GM18873 (cell line): ENCODE results near the gene PIK3CG.
A peak's percentile ranks its signal among the peaks of the same experiment; 100 is the strongest.

ENCODE experiments used
- ATAC-seq: cut with Tn5 transposase; IDR thresholded peaks from one replicate; pipeline ENCODE4 v1.9.1; 2021; ENCODE audit warnings: mild to moderate bottlenecking, moderate library complexity, moderate number of reproducible peaks; ENCODE audit not compliant: unreplicated experiment, low FRiP score

Gene PIK3CG

GRCh38 chr7:106855540-106856132, 9.4 kb upstream of the PIK3CG start:
- no peak for ATAC-seq

DNA sequence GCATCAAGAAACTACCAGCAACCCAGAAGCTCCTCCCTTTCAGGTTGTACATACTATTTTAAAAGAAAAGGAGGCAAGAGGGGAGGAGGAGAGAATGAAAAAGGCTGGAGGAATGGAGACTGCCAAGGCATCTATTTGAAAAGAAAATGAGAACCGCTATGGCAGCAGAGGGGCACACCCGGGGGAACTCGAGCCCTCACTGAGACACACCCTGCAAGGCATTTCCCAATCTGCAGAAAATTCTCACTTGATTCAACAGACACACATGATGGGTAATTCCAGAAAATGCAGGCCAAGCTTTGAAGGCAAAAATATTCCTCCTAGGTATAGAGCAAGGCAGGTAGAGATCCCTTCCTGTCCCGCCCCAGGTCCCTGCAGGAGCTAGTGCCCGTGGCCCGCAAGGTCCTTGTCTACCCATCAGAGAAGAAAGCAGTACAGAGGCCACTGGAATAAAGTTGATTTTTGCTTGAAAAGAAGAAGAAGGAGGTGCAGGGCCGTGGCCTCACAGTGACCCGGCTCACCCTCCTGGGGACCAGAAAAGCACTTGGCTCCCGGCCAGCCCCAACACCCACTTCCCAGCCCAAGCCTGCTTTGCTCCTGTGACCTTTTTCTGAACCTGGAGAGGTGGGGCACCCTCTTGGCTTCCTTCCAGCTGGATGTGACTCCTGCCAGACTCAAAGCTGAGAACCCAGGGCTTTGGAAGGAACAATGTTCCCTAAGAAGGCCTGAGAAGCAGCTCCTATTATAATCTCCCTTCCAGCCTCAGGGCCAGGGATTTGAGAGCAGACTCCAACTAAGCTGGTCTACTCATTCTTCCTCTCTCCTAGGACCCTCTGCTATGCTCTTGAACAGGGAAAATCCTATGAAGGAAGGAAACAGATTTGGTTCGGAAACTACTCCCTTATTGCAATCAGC, 6.2 kb upstream of the PIK3CG start:
- no peak for ATAC-seq

DNA sequence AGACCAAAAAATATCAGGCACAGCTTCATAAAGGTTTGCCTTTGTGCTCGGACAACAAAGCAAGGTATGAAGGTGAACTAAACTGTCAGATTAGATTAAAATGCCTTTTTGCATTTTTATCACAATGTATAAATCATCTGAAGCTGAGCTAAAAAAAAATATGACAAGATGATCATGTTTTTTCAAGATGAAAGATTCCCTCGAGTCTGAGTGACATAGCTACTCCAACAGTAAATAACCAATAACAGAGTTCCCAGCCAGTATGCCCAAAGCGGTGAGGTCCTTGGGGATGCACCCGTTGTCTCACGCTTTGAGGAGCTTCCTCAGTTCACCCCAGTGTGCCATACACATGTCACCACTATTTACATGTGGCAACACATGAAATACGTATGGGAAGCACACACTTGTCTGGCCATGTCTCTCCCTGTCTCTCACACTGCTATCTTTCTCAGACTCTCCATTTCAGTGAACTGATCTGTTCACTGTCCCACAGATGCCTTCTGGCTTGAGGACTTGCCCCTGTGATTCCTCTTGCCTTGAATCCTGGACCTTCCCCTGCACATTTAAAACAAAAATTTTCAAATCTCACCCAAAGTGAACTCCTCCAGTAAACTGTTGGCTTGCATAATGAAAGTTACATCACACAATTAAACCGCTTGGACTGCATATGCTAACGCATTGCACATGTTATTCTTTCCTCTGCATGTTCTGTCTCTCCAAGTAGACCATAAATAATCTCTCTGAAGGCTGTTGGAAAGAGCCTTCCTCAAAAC, 2.6 kb upstream of the PIK3CG start:
- ATAC-seq: no peak

- ATAC-seq: no peak
These were observed 1.6 kb upstream of the PIK3CG start for GRCh38 chr7:106863274-106863997.

GRCh38 chr7:106864298-106865081, 592 bp upstream of the PIK3CG start:
- peak; percentile 24 for ATAC-seq

DNA sequence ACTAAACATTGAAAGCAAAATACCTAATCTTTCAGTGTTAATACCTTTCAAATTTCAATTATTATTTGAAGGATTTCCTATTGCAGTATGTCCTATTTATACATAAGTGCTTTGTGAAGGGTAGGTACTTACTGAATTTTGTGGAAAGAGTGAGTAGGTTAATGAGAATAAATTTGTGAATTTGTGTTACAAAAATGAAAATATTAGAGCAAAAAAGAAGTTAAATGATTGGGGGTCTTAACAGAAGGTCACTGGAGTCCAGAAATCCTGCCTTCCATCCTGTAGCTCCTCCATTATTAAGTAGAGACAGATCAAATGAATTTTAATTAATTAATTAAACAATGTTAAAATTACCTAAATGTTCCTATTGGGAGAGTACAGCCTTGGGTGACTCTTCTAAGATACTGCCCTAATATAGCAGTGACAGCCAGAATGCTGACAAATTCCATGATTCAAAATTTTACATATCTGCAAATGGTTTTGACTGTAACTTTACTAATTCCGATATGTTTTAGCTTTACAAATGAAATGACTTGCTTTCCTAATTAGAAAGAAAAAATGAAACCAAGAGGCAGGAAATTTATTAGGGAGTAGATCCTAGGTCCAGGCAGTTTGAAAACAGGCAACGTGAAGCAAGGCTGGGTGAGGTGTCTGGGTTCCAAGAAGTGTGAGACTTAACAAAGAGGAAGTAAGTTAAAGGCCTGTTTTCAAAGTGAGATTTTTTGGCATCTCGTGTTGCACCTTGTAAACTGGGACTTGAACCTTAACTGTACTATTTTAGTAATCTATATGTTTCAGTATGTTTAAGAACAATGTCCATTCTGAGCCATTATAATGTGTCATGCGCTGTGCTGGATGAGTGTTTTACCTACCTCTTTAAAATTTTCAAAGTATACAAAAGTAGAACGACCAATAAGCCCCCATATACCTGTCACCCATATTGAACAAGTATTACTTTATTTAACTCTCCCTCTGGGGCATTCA, 1.5 kb downstream of the PIK3CG start:
- ATAC-seq: no peak

- ATAC-seq: no peak
These were observed 2.7 kb downstream of the PIK3CG start for GRCh38 chr7:106867641-106868351.

DNA sequence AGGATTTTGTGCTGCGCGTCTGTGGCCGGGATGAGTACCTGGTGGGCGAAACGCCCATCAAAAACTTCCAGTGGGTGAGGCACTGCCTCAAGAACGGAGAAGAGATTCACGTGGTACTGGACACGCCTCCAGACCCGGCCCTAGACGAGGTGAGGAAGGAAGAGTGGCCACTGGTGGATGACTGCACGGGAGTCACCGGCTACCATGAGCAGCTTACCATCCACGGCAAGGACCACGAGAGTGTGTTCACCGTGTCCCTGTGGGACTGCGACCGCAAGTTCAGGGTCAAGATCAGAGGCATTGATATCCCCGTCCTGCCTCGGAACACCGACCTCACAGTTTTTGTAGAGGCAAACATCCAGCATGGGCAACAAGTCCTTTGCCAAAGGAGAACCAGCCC, 3.3 kb downstream of the PIK3CG start:
- ATAC-seq: no peak

GRCh38 chr7:106869954-106870353, 4.9 kb downstream of the PIK3CG start:
- no peak for ATAC-seq

DNA sequence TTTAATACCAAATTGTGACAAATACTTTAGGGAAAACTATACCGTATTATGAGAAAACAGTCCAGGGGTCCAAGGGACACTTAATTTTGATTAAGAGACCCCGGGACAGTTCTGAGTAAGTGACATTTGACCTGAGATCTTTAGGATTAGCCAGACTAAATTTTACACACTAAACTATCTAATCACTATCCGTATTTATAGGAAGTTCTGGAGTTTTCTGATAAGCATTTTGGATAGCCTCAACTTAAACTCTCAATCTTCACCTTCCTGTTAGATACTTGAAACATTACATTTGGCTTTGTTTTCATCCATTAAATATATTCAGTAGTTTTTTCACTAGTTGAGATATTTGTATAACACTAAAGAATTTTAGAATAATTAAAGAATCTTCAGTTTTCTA, 5.4 kb downstream of the PIK3CG start:
- ATAC-seq: no peak

- peak; percentile 95 for ATAC-seq
These were observed 5.9 kb downstream of the PIK3CG start for GRCh38 chr7:106870983-106871410.

DNA sequence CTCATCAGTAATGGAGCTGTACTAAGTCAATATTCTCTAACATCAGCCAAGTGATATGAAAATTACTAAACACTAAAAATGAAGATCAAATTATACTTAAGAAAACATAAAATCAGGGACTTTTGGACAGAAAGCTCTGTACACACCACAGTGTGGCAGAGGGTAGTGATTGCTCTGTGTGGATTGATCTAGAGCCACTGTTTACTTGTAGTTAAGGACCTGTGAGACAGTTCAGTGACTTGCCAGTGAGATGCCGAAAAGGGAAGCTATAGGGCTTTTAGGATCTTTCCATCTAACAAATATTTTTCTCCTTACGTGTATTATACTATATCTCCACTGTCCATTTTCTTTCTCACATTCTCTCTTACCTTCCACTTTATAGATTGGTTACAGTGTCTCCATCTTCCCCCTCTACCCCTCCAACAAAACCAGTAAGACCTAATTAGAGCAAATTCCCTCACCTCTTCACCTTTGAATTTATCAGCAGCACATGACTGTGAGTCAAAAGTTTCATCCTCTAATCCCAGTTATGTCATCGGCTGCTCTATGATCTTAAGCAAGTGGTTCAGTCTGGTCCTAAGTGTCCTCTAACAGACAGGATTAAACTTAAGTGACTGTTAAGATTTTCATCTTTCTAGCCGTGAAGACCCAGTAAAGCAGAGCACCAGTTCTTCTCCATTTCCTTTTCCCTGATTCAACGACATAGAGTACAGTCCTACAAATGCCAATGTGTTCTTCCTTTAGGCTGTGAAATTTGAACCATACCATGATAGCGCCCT, 6.9 kb downstream of the PIK3CG start:
- ATAC-seq: no peak

- ATAC-seq: no peak
These were observed 7.7 kb downstream of the PIK3CG start for GRCh38 chr7:106872763-106873162.

- no peak for ATAC-seq
These were observed 9.0 kb downstream of the PIK3CG start for GRCh38 chr7:106874076-106874475.

DNA sequence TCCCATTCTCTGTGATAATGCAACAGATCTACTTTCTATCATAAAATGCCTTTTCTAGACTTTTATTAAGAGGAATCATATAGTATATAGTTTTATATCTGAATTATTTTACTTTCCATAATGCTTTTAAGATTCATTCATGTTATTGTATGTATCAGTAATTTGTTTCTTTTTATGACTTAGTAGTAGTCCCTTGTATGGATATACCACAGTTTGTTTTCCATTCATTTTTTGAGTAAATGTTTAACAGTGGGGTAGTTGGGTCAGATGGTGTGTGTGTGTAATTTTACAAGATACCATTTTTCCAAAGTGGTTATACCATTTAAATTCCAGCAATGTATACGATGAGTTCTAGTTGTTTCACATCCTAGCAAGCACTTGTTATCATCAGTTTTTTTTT, 10.4 kb downstream of the PIK3CG start:
- ATAC-seq: no peak

DNA sequence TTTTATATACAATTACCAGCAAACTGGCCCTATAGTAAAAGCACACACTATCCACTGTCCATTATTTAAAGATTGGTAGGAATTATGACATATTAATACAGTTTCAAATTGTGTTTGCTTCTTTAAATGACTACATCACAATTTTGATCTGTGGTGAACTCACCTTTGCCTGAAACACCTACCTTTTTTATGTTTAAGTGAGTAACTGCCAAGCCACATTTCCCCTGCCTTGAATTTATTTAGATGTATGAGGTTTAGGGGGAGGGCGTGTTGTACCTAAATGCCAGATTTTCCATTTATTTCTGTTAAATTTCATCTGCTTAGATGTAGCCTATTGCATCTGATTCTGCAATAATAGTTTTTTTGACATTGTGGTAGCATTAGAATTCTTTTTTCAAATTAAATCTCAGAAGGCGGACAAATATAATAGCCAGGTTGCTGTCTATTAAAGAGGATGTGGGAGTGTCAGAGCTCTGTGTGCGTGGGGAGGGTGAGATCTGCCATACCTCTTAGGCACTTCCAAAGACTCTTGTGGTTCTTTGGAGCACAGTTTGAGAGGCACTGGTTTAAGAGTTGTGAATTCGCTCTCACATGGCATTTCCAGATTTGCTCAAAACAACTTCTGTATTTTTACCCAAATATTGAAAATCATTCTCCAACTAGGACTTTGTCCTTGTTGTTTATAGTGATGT, 13.8 kb downstream of the PIK3CG start:
- ATAC-seq: no peak

- ATAC-seq: no peak
These were observed 16.9 kb downstream of the PIK3CG start for GRCh38 chr7:106881984-106882383.
